Liver (tissue), 9 donors: ENCODE results near the gene NDST1. TPM values are rescaled to one million over a fixed set of nuclear protein-coding genes. Genes with fewer than 3 reads are reported as not detected.

Experiments used
- DNase-seq: peaks from one replicate; pipeline ENCODE4 v3.0.0-alpha.2; 2017; ENCODE audit warnings: low spot score
- H3K27ac ChIP-seq, 2 donors: one replicate each; pipeline ENCODE4 v1.7.0; 2013; ENCODE audit warnings: inconsistent platforms in 2 of 2, low read length in 2 of 2, control low read depth in 1 of 2, low read depth in 1 of 2, mild to moderate bottlenecking in 1 of 2
- H3K27me3 ChIP-seq, 4 donors: one replicate each; pipeline versions ENCODE4 v1.6.1 to v1.7.0; 2013; ENCODE audit warnings: low read length in 3 of 4, inconsistent platforms in 1 of 4, mild to moderate bottlenecking in 1 of 4, moderate library complexity in 1 of 4; ENCODE audit not compliant: control insufficient read depth in 4 of 4, insufficient read depth in 4 of 4
- H3K36me3 ChIP-seq, 4 donors: one replicate each; pipeline versions ENCODE4 v1.6.1 to v1.7.0; 2013; ENCODE audit warnings: low read length in 3 of 4, mild to moderate bottlenecking in 3 of 4, low read depth in 1 of 4, moderate library complexity in 1 of 4; ENCODE audit not compliant: control insufficient read depth in 4 of 4, insufficient read depth in 3 of 4
- H3K4me1 ChIP-seq, 4 donors: one replicate each; pipeline versions ENCODE4 v1.6.1 to v1.7.0; 2013; ENCODE audit warnings: low read length in 3 of 4, mild to moderate bottlenecking in 3 of 4, moderate library complexity in 1 of 4; ENCODE audit not compliant: control insufficient read depth in 4 of 4, insufficient read depth in 4 of 4
- H3K4me3 ChIP-seq, 3 donors: one replicate each; pipeline versions ENCODE4 v1.6.1 to v1.7.0; 2013; ENCODE audit warnings: low read length in 3 of 3, control low read depth in 1 of 3, low read depth in 1 of 3, mild to moderate bottlenecking in 1 of 3
- H3K9ac ChIP-seq, 2 donors: one replicate each; pipeline ENCODE4 v1.7.0; 2013; ENCODE audit warnings: low read length in 2 of 2, mild to moderate bottlenecking in 2 of 2, moderate library complexity in 2 of 2, control low read depth in 1 of 2, low read depth in 1 of 2
- H3K9me3 ChIP-seq, 4 donors: one replicate each; pipeline versions ENCODE4 v1.6.1 to v1.7.0; 2013; ENCODE audit warnings: low read length in 3 of 4; ENCODE audit not compliant: control insufficient read depth in 4 of 4
- EGR1 ChIP-seq, 2 donors: IDR thresholded peaks; 2 replicates each; pipeline ENCODE4 v1.6.1; 2016 to 2018; ENCODE audit warnings: antibody characterized with exemption in 2 of 2, low read depth in 2 of 2
- FOXA1 ChIP-seq: IDR thresholded peaks from 2 replicates; pipeline ENCODE4 v1.6.1; 2016; ENCODE audit warnings: antibody characterized with exemption
- FOXA2 ChIP-seq: IDR thresholded peaks from 2 replicates; pipeline ENCODE4 v1.6.1; 2016; ENCODE audit warnings: antibody characterized with exemption
- GABPA ChIP-seq, 2 donors: IDR thresholded peaks in 1 of 2; conservative IDR thresholded peaks in 1 of 2; 2 replicates each; pipeline ENCODE4 v1.6.1; 2016; ENCODE audit warnings: antibody characterized with exemption in 2 of 2, mild to moderate bottlenecking in 1 of 2, moderate library complexity in 1 of 2
- HNF4A ChIP-seq, 2 donors: conservative IDR thresholded peaks; 2 replicates each; pipeline ENCODE4 v1.6.1; 2016; ENCODE audit warnings: antibody characterized with exemption in 2 of 2, mild to moderate bottlenecking in 2 of 2
- JUND ChIP-seq, 2 donors: IDR thresholded peaks; 2 replicates each; pipeline ENCODE4 v1.6.1; 2016; ENCODE audit warnings: antibody characterized with exemption in 2 of 2
- MAX ChIP-seq: IDR thresholded peaks from 2 replicates; pipeline ENCODE4 v1.6.1; 2016; ENCODE audit warnings: antibody characterized with exemption
- NR2F2 ChIP-seq: IDR thresholded peaks from 2 replicates; pipeline ENCODE4 v1.6.1; 2016; ENCODE audit warnings: antibody characterized with exemption
- RAD21 ChIP-seq, 2 donors: IDR thresholded peaks; 2 replicates each; pipeline ENCODE4 v1.6.1; 2016; ENCODE audit warnings: antibody characterized with exemption in 2 of 2, mild to moderate bottlenecking in 2 of 2
- RXRA ChIP-seq, 2 donors: IDR thresholded peaks; 2 replicates each; pipeline ENCODE4 v1.6.1; 2017 to 2018; ENCODE audit warnings: antibody characterized with exemption in 2 of 2, mild to moderate bottlenecking in 1 of 2
- TAF1 ChIP-seq: conservative IDR thresholded peaks from 2 replicates; pipeline ENCODE4 v1.6.1; 2016; ENCODE audit warnings: antibody characterized with exemption, mild to moderate bottlenecking
- YY1 ChIP-seq: IDR thresholded peaks from 2 replicates; pipeline ENCODE4 v1.6.1; 2016; ENCODE audit warnings: antibody characterized with exemption, mild to moderate bottlenecking
- ZBTB33 ChIP-seq: IDR thresholded peaks from 2 replicates; pipeline ENCODE4 v1.6.1; 2016; ENCODE audit warnings: antibody characterized with exemption
- WGBS: extraction: QIAGEN DNeasy Blood & Tissue Kit; methylation state at CpG from one replicate; pipeline ENCODE4 v1.1.7; 2013; 5-methylcytosine and 5-hydroxymethylcytosine counted together
- polyA plus RNA-seq, 2 donors: library from polyadenylated mRNA; stranded (reverse) in 1 of 2; unstranded in 1 of 2; fragments of 200-250 nt in 1 of 2; fragments of >200 nt in 1 of 2; fragmentation: Nextera tagmentation in 1 of 2; extraction: Ambion mirVana in 1 of 2; gene quantifications; one replicate each; pipeline versions ENCODE4 v1.2.1 to v1.2.3, GENCODE V29; 2013 to 2015
- total RNA-seq, 2 donors: library from RNA; depleted of rRNA; stranded (reverse); fragments of >200 nt; gene quantifications; one replicate each; pipeline ENCODE4 v1.2.3, GENCODE V29; 2014
- TF ChIP-seq, protein P1 (sequence below): IDR thresholded peaks from 2 replicates; pipeline ENCODE4 v1.6.1; 2016; ENCODE audit warnings: antibody characterized with exemption
- TF ChIP-seq, protein P2 (sequence below): IDR thresholded peaks from 2 replicates; pipeline ENCODE4 v1.6.1; 2016; ENCODE audit warnings: antibody characterized with exemption, mild to moderate bottlenecking
- TF ChIP-seq, protein P3 (sequence below): fragments of 150-350 bp; IDR thresholded peaks from 2 replicates; pipeline ENCODE4 v1.5.1; 2017; ENCODE audit warnings: improper control_type of control experiment, low read depth, low read length; ENCODE audit not compliant: missing input control
- donor health status: healthy.
- donor health status: healthy.
- donor health status: healthy.
- donor health status: healthy.
- donor health status: healthy.

The NDST1 gene
- total and polyA plus RNA-seq, 4 donors: 10.3 to 103 (median 39.0) TPM

GRCh38 chr5:150532996-150533395 lies 25.1 kb downstream of the NDST1 start:
- Histone ChIP-seq H3K27me3 (no peaks in the 10 kb centered on the region), H3K9me3 (no peaks in the 10 kb centered on the region), H3K36me3 (peaks cover 24 to 51% (median 42%) of the 10 kb centered on the region in 4 donors), H3K4me3 (no peak overlapping the region), H3K9ac (no peak overlapping the region), H3K27ac (peak overlapping the region; percentile 40 to 48), H3K4me1 (peaks cover 2 to 42% (median 11%) of the 10 kb centered on the region in 4 donors)
- no peak for DNase-seq
- WGBS: 72% methylated on average over 5 of the region's 5 CpGs
- TF ChIP-seq GABPA (IDR thresholded peaks at IDR 0.05 in 1 of 2, conservative IDR thresholded peaks at IDR 0.05 in 1 of 2) (no peak), MAX (no peak), TAF1 (no peak), FOXA2 (no peak), ZBTB33 (no peak), NR2F2 (no peak), RXRA (IDR thresholded peaks at IDR 0.05) (no peak), YY1 (no peak), FOXA1 (no peak), HNF4A (conservative IDR thresholded peaks at IDR 0.05) (no peak), EGR1 (IDR thresholded peaks at IDR 0.05; ENCODE audit: low read depth in 2 of 2) (no peak)
- TF ChIP-seq, protein P1, sequence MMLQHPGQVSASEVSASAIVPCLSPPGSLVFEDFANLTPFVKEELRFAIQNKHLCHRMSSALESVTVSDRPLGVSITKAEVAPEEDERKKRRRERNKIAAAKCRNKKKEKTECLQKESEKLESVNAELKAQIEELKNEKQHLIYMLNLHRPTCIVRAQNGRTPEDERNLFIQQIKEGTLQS: no peak
- TF ChIP-seq, protein P2, sequence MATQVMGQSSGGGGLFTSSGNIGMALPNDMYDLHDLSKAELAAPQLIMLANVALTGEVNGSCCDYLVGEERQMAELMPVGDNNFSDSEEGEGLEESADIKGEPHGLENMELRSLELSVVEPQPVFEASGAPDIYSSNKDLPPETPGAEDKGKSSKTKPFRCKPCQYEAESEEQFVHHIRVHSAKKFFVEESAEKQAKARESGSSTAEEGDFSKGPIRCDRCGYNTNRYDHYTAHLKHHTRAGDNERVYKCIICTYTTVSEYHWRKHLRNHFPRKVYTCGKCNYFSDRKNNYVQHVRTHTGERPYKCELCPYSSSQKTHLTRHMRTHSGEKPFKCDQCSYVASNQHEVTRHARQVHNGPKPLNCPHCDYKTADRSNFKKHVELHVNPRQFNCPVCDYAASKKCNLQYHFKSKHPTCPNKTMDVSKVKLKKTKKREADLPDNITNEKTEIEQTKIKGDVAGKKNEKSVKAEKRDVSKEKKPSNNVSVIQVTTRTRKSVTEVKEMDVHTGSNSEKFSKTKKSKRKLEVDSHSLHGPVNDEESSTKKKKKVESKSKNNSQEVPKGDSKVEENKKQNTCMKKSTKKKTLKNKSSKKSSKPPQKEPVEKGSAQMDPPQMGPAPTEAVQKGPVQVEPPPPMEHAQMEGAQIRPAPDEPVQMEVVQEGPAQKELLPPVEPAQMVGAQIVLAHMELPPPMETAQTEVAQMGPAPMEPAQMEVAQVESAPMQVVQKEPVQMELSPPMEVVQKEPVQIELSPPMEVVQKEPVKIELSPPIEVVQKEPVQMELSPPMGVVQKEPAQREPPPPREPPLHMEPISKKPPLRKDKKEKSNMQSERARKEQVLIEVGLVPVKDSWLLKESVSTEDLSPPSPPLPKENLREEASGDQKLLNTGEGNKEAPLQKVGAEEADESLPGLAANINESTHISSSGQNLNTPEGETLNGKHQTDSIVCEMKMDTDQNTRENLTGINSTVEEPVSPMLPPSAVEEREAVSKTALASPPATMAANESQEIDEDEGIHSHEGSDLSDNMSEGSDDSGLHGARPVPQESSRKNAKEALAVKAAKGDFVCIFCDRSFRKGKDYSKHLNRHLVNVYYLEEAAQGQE: no peak
- TF ChIP-seq, protein P3, sequence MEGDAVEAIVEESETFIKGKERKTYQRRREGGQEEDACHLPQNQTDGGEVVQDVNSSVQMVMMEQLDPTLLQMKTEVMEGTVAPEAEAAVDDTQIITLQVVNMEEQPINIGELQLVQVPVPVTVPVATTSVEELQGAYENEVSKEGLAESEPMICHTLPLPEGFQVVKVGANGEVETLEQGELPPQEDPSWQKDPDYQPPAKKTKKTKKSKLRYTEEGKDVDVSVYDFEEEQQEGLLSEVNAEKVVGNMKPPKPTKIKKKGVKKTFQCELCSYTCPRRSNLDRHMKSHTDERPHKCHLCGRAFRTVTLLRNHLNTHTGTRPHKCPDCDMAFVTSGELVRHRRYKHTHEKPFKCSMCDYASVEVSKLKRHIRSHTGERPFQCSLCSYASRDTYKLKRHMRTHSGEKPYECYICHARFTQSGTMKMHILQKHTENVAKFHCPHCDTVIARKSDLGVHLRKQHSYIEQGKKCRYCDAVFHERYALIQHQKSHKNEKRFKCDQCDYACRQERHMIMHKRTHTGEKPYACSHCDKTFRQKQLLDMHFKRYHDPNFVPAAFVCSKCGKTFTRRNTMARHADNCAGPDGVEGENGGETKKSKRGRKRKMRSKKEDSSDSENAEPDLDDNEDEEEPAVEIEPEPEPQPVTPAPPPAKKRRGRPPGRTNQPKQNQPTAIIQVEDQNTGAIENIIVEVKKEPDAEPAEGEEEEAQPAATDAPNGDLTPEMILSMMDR: no peak

- 90% methylated on average over 9 of the region's 9 CpGs for WGBS
- Histone ChIP-seq H3K9me3 (no peaks in the 10 kb centered on the region), H3K36me3 (peaks cover 24 to 61% (median 50%) of the 10 kb centered on the region in 4 donors), H3K9ac (no peak overlapping the region), H3K4me1 (peaks cover 3 to 47% (median 22%) of the 10 kb centered on the region in 4 donors), H3K27me3 (no peaks in the 10 kb centered on the region), H3K27ac (no peak overlapping the region), H3K4me3 (no peak overlapping the region)
- DNase-seq: no peak
- TF ChIP-seq, protein P2: no peak
- TF ChIP-seq ZBTB33 (no peak), JUND (IDR thresholded peaks at IDR 0.05) (no peak), NR2F2 (no peak), RXRA (IDR thresholded peaks at IDR 0.05) (no peak), FOXA1 (no peak), RAD21 (IDR thresholded peaks at IDR 0.05) (no peak)
- TF ChIP-seq, protein P3: no peak
Observed at GRCh38 chr5:150534811-150535210, 26.9 kb downstream of the NDST1 start.
